Cardiac fibroblast (primary cell): ENCODE results near the gene EOMES.

Experiments used
- DNase-seq, 2 donors: peaks; one replicate each; pipeline versions ENCODE4 v3.0.0 to v3.0.0-alpha.2; 2010; ENCODE audit warnings: low read depth in 2 of 2
- H3K4me3 ChIP-seq, 2 donors: replicated peaks in 1 of 2; 1 replicate in 1 of 2; 2 replicates in 1 of 2; pipeline ENCODE4 v1.5.1; 2011; ENCODE audit warnings: low read depth in 2 of 2, low read length in 2 of 2, mild to moderate bottlenecking in 2 of 2, moderate library complexity in 1 of 2
- TF ChIP-seq, protein P1 (sequence below): IDR thresholded peaks from one replicate; pipeline ENCODE4 v1.5.1; 2011; ENCODE audit warnings: low read depth, mild to moderate bottlenecking, low read length, inconsistent platforms

The EOMES gene

DNA sequence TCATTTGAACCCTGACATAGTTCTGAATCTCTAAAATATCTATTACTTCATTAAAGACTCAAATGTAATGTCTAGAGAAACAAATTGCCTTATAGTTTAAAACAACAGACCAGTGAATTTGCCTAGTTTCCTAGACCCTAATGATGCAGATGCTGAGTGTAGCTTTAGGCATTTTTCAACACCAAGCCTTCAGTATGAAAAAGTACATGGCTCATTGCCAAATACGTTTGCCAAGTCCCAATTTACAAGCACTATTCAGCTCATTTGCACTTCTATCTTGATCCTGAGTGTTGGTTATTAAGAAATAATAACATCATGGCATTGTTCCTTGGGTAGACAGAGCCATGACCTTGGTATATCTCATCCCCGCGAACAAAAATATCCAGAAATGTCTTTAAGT lies 46.8 kb downstream of the EOMES start:
- peak; percentile 86 to 96 for DNase-seq
- no peak overlapping the region for H3K4me3 ChIP-seq
- TF ChIP-seq, protein P1, sequence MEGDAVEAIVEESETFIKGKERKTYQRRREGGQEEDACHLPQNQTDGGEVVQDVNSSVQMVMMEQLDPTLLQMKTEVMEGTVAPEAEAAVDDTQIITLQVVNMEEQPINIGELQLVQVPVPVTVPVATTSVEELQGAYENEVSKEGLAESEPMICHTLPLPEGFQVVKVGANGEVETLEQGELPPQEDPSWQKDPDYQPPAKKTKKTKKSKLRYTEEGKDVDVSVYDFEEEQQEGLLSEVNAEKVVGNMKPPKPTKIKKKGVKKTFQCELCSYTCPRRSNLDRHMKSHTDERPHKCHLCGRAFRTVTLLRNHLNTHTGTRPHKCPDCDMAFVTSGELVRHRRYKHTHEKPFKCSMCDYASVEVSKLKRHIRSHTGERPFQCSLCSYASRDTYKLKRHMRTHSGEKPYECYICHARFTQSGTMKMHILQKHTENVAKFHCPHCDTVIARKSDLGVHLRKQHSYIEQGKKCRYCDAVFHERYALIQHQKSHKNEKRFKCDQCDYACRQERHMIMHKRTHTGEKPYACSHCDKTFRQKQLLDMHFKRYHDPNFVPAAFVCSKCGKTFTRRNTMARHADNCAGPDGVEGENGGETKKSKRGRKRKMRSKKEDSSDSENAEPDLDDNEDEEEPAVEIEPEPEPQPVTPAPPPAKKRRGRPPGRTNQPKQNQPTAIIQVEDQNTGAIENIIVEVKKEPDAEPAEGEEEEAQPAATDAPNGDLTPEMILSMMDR = no peak

DNA sequence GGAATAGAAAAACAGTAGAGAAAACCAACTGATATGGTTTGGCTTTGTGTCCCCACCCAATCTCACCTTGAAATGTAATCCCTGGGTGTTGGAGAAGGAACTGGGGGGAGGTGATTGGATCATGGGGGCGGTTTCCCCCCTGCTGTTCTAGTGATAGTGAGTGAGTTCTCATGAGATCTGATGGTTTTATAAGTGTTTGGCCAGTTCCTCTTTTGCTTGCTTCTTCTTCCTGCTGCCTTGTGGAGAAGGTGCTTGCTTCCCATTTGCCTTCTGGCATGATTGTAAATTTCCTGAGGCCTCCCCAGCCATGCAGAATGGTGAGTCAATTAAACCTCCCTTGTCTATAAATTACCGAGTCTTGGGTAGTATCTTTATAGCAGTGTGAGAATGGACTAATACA lies 48.4 kb downstream of the EOMES start:
- TF ChIP-seq, protein P1 = no peak
- H3K4me3 ChIP-seq = no peak overlapping the region
- DNase-seq = no peak

DNA sequence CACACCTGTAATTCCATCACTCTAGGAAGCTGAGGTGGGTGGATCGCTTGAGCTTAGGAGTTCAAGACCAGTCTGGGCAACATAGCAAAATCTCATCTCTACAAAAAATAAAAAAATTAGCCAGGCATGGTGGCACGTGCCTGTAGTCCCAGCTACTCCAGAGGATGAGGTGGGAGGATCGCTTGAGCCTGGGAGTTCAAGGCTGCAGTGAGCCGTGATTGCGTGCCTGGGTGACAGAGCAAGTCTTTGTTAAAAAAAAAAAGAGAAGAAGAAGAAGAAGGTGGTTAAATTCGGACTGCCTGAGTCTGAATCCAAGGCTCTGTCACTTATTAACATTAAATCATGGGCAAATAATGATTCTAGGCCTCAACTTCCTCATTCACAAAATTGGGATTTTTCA lies 51.0 kb downstream of the EOMES start:
- no peak for DNase-seq
- no peak overlapping the region for H3K4me3 ChIP-seq
- TF ChIP-seq, protein P1 = no peak

DNA sequence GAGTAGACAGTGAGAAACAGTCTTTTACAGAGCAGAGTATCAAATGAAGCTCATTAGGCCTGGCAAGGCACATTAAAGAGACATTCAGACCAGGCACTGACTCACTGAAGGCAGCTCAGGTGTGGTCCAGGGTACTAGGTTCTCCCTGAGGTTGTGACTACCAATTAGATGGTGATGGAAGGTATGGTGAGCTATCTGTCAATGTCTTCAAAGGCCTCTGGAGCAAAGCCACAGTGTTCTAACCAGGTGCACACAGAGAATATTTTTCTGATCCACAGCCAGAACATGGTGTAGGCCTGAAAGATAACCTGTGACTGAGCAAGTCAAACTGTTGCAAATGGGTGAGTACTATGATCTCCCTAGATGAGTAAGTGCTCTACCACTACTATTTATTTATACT lies 51.5 kb downstream of the EOMES start:
- no peak for DNase-seq
- no peak overlapping the region for H3K4me3 ChIP-seq
- TF ChIP-seq, protein P1 = no peak

DNA sequence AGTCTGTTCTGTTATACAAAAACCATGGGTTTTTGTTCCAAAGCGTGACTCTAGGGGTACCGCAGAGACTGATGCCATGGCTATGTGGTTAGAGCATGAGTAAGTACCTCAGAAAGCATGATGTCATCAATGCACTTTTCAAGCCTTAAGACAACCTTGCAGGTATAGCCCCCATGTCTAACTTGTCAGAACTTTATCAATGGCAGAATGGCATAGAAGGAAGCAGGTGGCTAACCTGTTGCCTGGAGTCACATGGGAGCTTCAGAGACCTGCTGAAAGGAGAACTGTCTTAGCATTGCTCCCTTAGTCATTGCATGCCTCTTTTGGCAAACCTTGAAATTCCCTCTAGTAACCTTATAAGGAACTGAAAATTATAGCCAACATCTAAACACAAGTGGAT lies 52.5 kb downstream of the EOMES start:
- TF ChIP-seq, protein P1 = no peak
- H3K4me3 ChIP-seq = no peak overlapping the region
- DNase-seq = no peak

DNA sequence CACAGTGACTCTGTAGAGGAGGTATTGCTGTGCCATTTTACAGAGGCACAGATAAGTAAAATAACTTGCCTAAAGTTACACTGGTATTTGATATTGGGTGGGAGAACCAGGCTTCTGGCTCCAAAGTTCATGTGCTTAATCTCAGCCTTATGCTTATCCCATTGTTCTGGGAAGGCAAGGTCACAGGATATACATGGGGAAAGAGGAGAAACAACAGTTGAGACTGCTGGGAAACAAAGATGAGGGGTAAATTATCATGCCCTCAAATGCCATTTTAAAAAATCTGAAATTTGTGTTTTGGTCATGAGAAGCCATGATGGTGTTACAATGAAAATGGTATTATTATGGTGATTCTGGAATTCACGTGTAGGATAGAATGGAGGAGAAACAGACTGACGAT lies 54.4 kb downstream of the EOMES start:
- no peak for DNase-seq
- TF ChIP-seq, protein P1 = no peak
- no peak overlapping the region for H3K4me3 ChIP-seq

DNA sequence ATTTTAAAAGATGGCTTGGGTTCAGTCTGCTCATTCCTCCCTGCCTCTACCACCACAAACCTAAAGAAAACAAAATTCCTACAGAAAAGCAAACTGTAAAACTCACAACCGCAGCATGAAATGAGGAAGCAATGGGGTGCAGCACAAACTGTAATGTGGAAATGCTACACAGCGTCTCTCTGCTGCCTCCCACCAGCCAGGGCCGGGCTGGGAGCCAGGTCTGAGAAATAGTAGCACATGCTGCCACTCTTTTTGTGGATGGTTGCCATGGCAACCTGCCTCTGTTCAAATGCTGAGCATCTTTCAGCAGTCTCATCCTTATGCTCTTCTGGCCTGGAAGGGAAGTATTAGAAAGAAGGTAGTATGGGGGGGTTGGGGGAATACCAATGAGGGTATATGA lies 55.4 kb downstream of the EOMES start:
- TF ChIP-seq, protein P1 = peak; percentile 5
- no peak overlapping the region for H3K4me3 ChIP-seq
- peak; percentile 78 to 93 for DNase-seq
